Liver (tissue), 3 donors: Measurements from ENCODE around the gene RNU1-2.

Experiments
- ATF3 ChIP-seq: IDR thresholded peaks from 2 replicates; pipeline ENCODE4 v1.6.1; 2016; ENCODE audit warnings: antibody characterized with exemption
- CTCF ChIP-seq: fragments of 150-350 bp; IDR thresholded peaks from 2 replicates; pipeline ENCODE4 v1.5.1; 2017; ENCODE audit warnings: improper control_type of control experiment, low read depth, low read length; ENCODE audit not compliant: missing input control
- FOXA2 ChIP-seq: IDR thresholded peaks from 2 replicates; pipeline ENCODE4 v1.6.1; 2016; ENCODE audit warnings: antibody characterized with exemption
- GABPA ChIP-seq, 2 donors: IDR thresholded peaks in 1 of 2; conservative IDR thresholded peaks in 1 of 2; 2 replicates each; pipeline ENCODE4 v1.6.1; 2016; ENCODE audit warnings: antibody characterized with exemption in 2 of 2, mild to moderate bottlenecking in 1 of 2, moderate library complexity in 1 of 2
- HNF4A ChIP-seq, 2 donors: conservative IDR thresholded peaks; 2 replicates each; pipeline ENCODE4 v1.6.1; 2016; ENCODE audit warnings: antibody characterized with exemption in 2 of 2, mild to moderate bottlenecking in 2 of 2
- RAD21 ChIP-seq, 2 donors: IDR thresholded peaks; 2 replicates each; pipeline ENCODE4 v1.6.1; 2016; ENCODE audit warnings: antibody characterized with exemption in 2 of 2, mild to moderate bottlenecking in 2 of 2
- REST ChIP-seq: IDR thresholded peaks from 2 replicates; pipeline ENCODE4 v1.6.1; 2016; ENCODE audit warnings: antibody characterized with exemption, mild to moderate bottlenecking
- SP1 ChIP-seq: IDR thresholded peaks from 2 replicates; pipeline ENCODE4 v1.6.1; 2018; ENCODE audit warnings: antibody characterized with exemption, mild to moderate bottlenecking
- YY1 ChIP-seq: IDR thresholded peaks from 2 replicates; pipeline ENCODE4 v1.6.1; 2016; ENCODE audit warnings: antibody characterized with exemption, mild to moderate bottlenecking
- donor health status: healthy.
- donor health status: healthy.

GRCh38 chr1:16924919-16925477, 29.2 kb downstream of the RNU1-2 start:
- TF ChIP-seq FOXA2 (no peak), RAD21 (IDR thresholded peaks at IDR 0.05) (no peak), CTCF (no peak), GABPA (IDR thresholded peaks at IDR 0.05 in 1 of 2, conservative IDR thresholded peaks at IDR 0.05 in 1 of 2) (no peak), HNF4A (conservative IDR thresholded peaks at IDR 0.05) (no peak), YY1 (no peak), REST (no peak), ATF3 (no peak), SP1 (no peak)
